NCI-H524 treated with DMSO at 0.1 percent for 48 hours (cell line): ENCODE data around the gene LRRC66.

ENCODE experiments used
- DNase-seq: peaks from one replicate; lab custom pipeline; 2025; lab: John Stamatoyannopoulos, UW

LRRC66 gene, protein sequence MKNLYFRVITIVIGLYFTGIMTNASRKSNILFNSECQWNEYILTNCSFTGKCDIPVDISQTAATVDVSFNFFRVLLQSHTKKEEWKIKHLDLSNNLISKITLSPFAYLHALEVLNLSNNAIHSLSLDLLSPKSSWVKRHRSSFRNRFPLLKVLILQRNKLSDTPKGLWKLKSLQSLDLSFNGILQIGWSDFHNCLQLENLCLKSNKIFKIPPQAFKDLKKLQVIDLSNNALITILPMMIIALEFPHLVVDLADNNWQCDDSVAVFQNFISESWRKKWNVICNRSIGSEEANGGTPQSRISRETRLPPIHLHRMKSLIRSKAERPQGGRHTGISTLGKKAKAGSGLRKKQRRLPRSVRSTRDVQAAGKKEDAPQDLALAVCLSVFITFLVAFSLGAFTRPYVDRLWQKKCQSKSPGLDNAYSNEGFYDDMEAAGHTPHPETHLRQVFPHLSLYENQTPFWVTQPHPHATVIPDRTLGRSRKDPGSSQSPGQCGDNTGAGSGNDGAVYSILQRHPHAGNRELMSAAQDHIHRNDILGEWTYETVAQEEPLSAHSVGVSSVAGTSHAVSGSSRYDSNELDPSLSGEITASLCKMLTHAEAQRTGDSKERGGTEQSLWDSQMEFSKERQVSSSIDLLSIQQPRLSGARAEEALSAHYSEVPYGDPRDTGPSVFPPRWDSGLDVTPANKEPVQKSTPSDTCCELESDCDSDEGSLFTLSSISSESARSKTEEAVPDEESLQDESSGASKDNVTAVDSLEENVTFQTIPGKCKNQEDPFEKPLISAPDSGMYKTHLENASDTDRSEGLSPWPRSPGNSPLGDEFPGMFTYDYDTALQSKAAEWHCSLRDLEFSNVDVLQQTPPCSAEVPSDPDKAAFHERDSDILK

DNA sequence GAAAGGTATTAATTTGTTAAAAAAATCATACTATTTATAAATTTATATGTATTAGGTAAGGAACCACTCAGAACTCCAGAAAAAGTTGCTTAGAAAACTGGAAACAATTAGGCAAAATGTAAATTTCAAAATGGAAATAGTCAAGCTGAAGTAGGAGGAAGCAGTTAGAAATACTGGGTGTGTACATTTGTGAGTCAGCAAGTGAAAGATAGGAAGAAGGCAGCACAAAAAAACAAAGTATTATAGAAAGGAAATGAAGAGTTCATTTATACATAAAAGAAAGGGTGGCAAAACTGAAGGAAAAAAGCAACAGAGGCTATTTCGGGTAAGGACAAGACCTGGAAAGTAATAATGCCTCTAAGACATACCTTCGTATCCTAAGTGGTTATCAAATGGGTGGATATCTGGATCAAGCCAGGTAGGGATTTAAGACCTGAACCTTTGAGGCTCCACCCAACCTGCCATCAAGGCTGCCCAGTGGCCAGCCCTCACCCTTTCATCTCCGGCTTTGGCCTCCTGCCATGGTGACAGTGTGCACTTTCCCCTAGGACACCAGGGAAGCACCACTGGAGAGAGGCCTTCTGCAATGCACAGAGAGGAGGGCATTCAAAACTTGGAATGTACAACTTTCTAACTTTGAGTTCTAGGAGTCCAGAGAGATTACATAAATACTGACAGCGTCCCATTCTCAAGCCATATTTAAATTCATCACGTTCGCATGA is at the start of gene LRRC66:
LRRC66 (minus strand) TSS at position 428 of the 722 bp plus-strand sequence. CDS start 2,750 bp downstream, outside the sequence.
- DNase-seq = no peak

DNA sequence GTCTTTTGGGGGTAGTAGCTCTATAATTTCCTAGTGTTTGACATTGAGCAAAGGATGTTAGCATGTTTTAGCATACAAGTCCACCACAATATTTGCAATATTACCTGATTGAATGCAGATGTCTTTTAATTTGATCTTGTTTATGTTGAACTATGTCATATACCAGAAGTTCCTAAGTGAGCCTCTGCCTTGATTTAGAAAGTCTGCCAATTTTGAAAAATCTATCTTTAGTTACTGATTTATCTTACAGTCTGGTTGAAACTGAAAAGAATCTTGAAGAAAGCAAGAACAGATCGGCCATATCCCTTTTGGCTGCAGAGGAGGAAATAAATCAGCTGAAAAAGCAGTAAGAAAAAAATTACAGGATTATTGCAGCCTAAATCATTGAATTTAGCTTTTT is 49.4 kb upstream of the LRRC66 start:
- no peak for DNase-seq

DNA sequence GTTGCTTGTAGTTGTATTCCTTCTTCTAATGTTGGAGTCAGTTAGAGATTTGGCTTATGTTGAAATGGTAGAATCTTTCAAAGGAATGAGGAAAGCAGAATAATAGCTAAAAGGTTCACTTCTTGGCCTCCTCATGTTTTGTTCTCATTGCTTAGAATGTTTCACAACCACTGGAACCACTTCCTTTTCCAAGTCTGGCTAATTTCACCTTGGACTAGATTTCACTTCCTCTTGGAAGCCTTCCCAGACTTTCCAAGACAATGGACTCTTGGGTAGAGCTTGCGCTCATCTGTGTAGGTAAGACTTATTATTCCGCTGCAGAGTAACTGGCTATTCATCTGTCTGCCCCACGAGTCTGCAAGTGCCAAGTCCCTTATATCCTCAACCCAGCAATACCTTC is 39.2 kb upstream of the LRRC66 start:
- no peak for DNase-seq

DNA sequence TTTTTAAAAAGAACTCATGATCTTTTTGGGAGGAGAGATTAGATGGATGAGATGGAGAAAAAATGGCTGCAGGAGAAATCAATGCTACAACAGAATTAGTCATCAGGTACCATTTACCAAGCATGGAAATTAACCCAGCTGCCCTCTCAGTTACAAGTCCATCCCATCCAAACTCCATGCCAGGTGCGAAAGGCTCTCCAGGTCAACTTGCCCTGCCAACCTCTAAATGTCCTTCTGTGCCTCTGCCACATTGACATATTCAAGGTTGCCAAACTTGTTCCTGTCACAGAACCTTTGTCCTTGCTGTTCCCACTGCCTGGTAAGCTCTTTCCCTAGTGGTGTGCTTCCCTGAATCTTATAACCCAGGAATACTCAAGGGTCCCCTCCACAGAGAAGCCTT is 38.1 kb upstream of the LRRC66 start:
- no peak for DNase-seq

DNA sequence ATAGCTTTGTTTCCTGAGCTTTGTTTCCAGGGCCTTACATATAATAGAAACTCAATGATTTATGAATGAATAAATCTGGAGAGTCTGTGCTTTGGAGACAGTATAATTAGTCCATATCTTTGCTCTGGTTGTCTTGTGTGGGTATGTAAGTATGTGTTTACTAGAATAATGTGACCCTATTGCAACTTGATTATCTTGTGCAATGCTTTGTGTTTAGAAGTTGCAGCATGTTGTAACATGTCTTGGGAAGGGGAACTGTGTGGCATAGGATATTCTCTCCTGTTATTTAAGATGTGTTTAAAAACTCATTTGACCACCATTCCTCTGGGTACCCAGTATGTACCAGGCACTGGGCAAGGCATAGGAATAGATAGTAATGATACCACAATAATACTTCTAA is 37.0 kb upstream of the LRRC66 start:
- DNase-seq = no peak

DNA sequence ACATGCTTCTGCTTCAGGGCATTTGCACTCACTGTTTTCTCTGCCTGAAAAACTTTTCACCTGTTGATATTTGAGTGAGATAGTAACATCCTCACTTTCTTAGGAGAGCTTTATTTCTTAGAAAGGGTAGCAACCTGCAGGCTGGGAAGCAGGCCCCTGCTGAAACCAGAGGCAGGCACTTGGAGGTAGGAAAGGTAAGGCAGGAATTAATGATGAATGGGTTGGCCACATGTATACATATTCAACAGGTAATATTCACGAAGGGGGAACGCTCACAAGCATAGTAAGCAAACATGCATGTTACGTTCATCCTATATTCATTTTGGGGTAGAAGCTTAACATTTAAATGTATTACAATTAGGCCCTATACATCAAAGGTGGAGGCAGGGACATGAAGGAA is 34.1 kb upstream of the LRRC66 start:
- no peak for DNase-seq

DNA sequence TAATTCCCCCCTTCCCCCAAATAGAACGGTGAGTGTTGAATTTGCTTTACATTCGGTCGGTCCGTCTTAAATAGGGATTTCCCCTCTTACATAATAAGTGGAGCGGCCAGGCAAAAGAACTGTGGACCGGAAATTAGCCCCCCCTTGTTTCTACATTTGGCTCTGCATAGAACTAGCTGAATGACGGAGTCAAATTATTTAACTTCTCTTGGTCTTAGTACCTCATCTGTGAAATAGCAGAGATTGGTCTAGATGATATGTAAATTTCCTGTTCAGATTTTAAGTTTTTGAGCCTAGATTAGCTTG is 32.3 kb upstream of the LRRC66 start:
- DNase-seq = no peak

DNA sequence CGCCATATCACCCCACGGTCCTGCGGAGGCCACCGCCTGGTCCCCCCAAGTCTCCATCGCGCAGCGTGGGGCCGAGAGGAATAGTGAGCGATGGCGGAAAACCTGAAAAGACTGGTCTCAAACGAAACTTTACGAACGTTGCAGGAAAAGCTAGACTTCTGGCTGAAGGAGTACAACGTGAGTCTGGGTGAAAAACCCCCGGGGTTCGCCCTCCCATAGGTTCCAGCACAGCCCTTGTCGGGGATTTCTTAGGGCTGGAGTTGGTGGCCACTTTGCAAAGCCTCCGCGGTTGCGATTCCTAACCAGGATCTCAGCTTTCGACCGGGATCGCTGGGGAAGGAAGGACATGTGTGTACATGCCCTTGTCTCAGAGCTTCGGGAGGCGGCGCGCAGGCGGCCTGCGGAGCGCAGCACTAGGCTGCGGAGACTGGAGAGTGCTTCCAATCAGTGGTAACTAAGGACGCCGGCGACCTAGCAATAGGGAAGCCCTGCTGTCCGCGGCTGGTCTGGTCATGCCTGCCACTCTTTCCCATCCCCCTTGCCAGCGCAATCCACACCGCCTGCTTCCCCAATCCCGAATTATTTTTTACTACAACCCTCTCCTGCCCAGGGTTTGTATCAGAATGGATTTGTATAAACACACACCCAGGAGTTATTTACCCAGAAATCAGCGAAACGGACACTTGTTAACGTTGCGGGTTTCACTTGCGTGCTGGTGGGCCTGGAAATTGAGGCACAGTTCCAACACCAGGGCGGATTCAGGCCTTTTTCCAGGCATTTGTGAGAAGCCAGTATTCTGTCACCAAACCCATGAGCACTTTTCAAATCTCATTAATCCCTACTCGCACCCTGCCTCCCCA is 31.7 kb upstream of the LRRC66 start:
- DNase-seq = peak; percentile 22

DNA sequence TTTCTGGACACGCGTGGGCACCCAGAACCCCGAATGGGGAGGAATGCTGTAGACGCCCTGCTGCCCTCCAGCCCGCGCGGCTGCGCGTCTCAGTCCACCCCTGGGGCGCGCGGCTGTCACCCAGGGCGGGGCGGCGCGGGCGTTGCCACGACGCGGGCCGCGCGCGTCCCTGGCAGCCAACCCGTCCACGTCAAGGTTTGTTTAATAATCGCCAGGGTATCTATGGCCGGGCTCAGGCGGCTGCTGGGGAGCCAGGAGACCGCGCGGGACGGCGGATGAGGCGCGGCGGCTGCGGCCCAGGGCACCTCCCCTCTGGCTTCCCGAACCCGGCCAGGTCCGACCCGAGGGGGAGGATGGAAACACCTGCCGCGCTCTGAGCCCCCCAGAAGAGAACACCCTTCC is 31.1 kb upstream of the LRRC66 start, which contains the start of gene SPATA18:
SPATA18 (plus strand) TSS at position 92 of the 402 bp plus-strand sequence. CDS start 401 bp downstream, outside the sequence.
- DNase-seq = no peak

DNA sequence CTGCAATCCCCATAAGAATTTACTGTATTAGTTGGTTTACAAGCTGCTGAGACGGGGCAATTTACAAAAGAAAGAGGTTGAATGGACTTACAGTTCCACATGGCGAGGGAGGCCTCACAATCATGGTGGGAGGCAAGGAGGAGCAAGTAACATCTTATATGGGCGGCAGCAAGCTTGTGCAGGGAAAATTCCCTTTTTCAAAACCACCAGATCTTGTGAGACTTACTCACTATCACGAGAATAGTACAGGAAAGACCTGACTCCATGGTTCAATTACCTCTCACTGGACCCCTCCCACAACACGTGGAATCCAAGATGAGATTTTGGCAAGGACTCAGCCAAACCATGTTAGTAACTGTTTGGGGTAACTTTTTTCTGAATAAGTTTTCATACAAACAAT is 29.1 kb upstream of the LRRC66 start:
- DNase-seq = no peak

DNA sequence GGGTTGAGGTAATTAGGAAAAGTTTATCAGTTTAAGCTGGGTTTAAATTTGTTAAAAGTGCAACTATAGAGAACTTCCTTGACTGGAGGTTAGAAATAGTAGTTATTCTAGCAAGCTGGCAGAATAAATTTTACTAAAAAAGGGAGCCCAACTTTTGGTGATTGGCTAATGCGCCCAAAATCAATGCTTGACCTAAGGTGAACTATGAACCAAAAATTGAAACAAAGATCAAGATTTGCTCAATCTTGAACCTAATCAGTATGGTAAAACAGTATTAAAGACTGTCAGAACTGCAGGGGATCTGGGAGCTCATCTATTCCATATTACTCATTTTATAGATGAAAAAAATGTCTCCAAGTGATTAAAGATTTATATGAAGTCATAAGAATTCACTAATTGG is 24.9 kb upstream of the LRRC66 start:
- DNase-seq = no peak

DNA sequence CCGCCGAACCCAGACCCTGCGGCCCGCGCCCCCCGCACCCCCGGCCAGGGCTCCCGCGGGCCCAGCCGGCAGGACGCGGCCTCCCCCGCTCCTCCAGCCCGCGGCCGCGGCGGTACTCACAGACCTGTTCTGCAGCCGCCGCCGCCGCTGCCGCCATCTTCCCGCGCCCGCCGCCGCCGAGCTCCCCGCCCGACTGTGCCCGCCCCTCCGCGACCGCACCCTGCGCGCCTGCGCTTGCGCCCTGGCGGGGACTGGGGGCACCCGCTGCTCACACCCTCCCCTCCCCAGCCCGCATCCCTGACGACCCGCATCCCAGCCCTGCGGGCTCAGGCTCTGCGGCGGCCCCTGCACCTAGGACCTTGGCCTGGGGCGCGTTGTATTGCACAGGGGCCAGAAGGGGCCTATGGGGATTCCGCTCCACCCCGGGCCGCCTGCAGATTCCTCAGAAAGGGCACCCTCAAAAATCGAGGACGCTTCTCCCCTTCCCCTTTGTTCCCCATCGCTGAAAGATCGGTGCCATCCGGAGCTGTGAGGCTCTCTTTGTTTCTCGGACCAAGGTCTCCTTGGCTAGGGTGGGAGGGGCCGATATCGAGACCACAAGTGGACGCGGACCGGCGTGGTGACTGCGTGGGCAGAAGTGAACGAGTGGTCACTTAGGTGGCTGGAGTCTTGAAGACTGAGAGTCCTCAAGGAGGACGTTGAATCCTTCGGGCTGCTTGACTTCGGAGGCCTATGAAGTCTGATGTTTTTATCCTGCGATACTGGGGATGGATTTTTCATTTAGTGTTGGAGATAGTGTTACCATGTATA is 18.1 kb upstream of the LRRC66 start, which contains the start of gene SGCB:
SGCB (minus strand) TSS at position 197 of the 810 bp plus-strand sequence; CDS start at position 157, 40 bp downstream.
- DNase-seq = no peak

DNA sequence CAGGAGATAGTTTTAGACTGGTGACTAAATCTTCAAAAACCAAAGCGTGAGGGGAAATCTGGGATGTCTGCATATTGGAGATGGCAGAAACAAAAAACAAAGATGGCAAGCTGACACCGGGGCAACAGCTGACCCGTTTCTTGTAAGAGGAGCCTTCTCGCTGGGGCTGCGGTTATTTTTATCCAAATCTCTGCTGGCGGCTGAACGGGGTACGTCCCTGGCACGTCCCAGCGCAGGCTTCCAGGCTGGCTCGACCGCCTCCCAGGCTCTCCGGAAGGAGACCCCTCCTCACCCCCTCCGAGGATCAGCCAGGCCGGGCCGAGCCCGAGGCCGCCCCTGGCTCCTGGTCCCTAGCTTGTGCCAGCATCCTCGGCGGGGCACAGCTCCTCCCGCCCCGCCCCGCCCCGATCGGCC is 17.5 kb upstream of the LRRC66 start:
- DNase-seq = no peak

DNA sequence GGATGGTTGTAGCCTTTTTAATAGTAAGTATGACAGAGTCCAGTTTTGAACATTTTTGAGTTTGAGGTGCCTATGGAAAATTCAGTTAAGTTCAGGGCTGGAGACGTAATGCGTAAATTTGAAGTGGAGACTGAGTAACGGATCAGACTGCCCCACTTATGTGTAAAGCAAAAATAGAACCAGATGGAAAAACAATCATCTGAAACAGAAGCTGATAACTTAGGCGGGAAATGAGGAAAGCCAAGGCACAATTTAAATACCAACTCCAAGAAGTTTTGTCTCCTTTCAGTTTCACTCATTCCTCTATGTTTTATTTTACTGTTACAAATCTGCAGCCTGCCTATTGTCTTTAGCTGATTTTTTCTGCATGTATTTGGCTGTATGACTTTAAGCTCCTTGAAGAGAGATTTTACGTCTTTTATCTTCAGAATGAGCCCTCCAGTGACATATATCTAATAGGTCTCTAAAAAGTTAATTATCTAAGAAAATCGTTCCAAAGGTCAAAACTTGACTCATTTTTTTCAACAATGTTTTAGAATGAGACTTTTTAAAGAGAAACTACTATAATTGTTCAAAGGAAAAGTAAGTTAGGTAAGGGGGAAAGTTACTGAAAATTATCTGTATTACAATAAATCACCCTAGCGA is 16.8 kb upstream of the LRRC66 start:
- no peak for DNase-seq

DNA sequence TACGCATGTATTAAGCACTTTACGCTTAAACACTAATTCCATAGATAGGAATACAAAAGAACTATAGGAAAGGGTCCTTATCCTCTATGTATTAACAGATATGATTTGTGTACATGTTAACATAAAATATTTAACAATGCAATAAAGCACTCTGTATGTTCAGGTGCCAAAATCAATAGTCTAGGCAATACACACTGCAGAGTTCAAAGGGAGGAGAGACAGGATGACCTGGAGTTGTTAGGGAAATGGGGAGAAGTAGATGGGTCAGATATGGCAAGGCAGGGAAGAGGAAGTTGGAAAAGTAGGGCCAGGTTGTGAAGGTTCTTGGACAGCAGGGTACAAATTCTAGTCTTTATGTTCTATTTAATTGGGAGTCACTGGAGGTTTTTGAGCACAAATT is 15.0 kb upstream of the LRRC66 start:
- DNase-seq = no peak

DNA sequence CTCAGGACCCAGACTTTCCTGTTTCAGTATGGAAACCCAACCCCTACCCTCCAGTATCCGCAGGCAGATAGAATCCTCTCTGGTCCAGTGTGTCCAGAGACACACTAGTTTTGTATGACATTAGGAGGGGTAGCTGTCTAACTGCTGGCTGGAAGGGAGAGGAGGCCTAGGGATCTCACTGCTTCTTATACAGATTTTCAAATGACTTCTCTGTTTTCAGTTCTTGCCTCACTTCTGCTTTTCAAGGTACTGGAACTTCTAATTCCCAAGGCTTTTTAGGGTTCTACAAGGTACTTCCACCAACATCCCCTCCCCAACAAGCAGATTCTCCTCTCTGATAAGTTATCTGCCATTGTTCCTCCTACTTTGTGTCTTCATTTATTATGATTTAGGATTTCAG is 11.8 kb upstream of the LRRC66 start:
- DNase-seq = no peak

DNA sequence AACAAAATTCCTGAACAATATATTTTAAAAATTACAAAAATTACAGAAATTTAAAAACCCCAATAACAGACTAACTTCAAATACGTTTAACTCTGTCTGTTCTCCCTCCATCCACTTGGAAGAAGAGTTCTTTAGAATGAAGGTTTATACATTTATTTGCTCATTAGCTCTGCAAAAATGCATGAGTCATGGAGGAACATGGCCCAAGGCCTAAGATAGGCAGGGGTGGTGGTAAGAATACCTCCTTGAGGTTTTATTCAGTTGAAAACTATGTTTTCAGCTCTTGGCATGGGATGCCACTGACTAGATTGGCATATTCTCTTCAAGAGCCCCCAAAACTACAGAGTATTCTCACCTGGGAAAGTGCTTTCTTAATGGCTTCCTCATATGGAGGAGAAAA is 8.8 kb upstream of the LRRC66 start:
- DNase-seq = no peak

DNA sequence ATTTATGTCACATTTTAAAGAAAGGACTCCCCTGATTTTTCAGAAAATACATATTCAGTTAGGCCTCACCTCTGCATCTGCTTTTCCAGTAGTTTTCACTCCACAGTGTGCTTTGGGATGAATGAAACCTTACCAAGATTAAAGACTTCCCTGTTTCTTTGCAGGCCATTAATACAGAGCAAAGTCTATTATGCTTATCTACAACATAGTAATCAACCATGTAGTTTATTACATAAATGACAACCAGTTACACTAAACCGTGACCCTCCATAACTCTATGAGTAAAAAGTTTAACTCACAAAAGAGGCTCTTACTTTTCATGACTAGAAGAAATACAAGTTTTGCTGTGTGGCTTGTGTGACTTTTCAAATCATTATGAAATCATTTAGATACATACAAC is 2.3 kb downstream of the LRRC66 start:
- DNase-seq = no peak

DNA sequence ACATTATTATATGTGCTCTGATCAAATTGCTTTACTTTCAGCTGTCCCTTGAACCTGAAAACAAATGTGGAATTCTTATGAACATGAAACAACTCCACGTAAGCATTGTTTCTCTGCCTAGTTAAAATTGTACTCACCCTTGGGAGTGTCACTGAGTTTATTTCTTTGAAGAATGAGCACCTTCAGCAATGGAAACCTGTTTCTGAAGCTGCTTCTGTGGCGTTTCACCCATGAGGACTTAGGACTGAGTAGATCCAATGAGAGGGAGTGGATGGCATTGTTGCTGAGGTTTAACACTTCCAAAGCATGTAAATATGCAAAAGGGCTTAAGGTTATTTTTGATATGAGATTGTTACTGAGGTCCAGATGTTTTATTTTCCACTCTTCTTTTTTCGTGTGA is 3.2 kb downstream of the LRRC66 start:
- no peak for DNase-seq

DNA sequence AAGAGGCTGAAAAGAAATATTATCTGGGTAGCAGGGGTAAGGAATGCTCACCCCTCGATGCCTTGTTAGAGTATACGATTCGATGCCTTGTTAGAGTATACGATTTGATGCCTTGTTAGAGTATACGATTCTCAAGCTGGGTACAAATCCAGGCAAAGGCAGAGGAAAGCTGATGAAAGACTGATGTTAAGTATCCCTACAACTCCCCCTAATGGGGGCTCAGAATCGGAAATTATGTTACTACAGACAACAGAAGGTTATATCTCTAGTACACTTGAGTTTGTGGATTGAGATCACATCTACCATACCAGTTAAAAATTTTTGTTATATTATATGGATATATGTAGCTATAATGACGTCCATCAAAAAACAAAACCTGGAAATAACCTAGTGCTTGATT is 4.8 kb downstream of the LRRC66 start:
- DNase-seq = peak; percentile 37
